OCI-LY3 (cell line): ENCODE measurements around the gene VN1R5.

Experiments
- H2AFZ ChIP-seq: fragments of 200-600, 300-600 bp; shearing (Covaris generic); 2 replicates; pipeline ENCODE4 v1.6.0; 2014; ENCODE audit warnings: antibody characterized with exemption, low read depth, low read length
- H3K27ac ChIP-seq: fragments of 200-600, 300-600 bp; sonication (generic); 2 replicates; pipeline ENCODE4 v1.5.1; 2014; ENCODE audit warnings: mild to moderate bottlenecking, low read length, moderate library complexity, mixed read lengths
- H3K27me3 ChIP-seq: fragments of 200-600, 300-600 bp; sonication (generic); 2 replicates; pipeline ENCODE4 v1.6.1; 2014; ENCODE audit warnings: low read depth, low read length, mixed read lengths
- H3K36me3 ChIP-seq: fragments of 200-600, 300-600 bp; sonication (generic); replicated peaks from 2 replicates; pipeline ENCODE3; 2014; ENCODE audit warnings: low read depth, low read length, mixed read lengths
- H3K4me1 ChIP-seq: fragments of 300-600, 200-600 bp; sonication (generic); 2 replicates; pipeline ENCODE4 v1.6.1; 2014; ENCODE audit warnings: low read length, mixed read lengths
- H3K4me2 ChIP-seq: fragments of 200-600, 300-600 bp; sonication (generic); 2 replicates; pipeline ENCODE4 v1.6.1; 2014; ENCODE audit warnings: low read length, mixed read lengths
- H3K4me3 ChIP-seq: fragments of 300-600, 200-600 bp; sonication (generic); 2 replicates; pipeline ENCODE4 v1.5.1; 2014; ENCODE audit warnings: antibody characterized with exemption, mild to moderate bottlenecking, low read length, moderate library complexity
- H3K79me2 ChIP-seq: fragments of 300-600, 200-600 bp; shearing (Covaris generic); 2 replicates; pipeline ENCODE4 v1.6.1; 2014; ENCODE audit warnings: mild to moderate bottlenecking, low read length, mixed read lengths
- H3K9ac ChIP-seq: fragments of 300-600, 200-600 bp; shearing (Covaris generic); 2 replicates; pipeline ENCODE4 v1.6.0; 2014; ENCODE audit warnings: mild to moderate bottlenecking, low read length, moderate library complexity
- H3K9me3 ChIP-seq: fragments of 200-600, 300-600 bp; shearing (Covaris generic); 2 replicates; pipeline ENCODE4 v1.6.1; 2014; ENCODE audit warnings: low read length, mixed read lengths; ENCODE audit not compliant: insufficient read depth
- H4K20me1 ChIP-seq: fragments of 200-600, 300-600 bp; sonication (generic); 2 replicates; pipeline ENCODE4 v1.6.1; 2016; ENCODE audit warnings: low read length, mixed read lengths; ENCODE audit not compliant: insufficient read depth
- EZH2phosphoT487 ChIP-seq: fragments of 200-600 bp; shearing (Covaris generic); IDR thresholded peaks from 2 replicates; pipeline ENCODE4 v1.6.1; 2018; ENCODE audit warnings: antibody characterized with exemption, mixed run types, low read depth
- TF ChIP-seq, protein P1 (sequence below): fragments of 200-600, 300-600 bp; sonication (generic); IDR thresholded peaks from 2 replicates; pipeline ENCODE4 v1.5.1; 2014; ENCODE audit warnings: antibody characterized with exemption, low read length, low read depth

VN1R5 gene

GRCh38 chr1:247297263-247298123 is 41.6 kb downstream of the VN1R5 start:
- H2AFZ ChIP-seq = no peak overlapping the region
- no peak overlapping the region for H3K4me3 ChIP-seq
- no peak for TF ChIP-seq EZH2phosphoT487
- TF ChIP-seq, protein P1, sequence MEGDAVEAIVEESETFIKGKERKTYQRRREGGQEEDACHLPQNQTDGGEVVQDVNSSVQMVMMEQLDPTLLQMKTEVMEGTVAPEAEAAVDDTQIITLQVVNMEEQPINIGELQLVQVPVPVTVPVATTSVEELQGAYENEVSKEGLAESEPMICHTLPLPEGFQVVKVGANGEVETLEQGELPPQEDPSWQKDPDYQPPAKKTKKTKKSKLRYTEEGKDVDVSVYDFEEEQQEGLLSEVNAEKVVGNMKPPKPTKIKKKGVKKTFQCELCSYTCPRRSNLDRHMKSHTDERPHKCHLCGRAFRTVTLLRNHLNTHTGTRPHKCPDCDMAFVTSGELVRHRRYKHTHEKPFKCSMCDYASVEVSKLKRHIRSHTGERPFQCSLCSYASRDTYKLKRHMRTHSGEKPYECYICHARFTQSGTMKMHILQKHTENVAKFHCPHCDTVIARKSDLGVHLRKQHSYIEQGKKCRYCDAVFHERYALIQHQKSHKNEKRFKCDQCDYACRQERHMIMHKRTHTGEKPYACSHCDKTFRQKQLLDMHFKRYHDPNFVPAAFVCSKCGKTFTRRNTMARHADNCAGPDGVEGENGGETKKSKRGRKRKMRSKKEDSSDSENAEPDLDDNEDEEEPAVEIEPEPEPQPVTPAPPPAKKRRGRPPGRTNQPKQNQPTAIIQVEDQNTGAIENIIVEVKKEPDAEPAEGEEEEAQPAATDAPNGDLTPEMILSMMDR = no peak
- H3K27me3 ChIP-seq = no peaks in the 10 kb centered on the region
- H3K9ac ChIP-seq = no peak overlapping the region
- peaks cover 47% of the 10 kb centered on the region for H3K36me3 ChIP-seq
- no peaks in the 10 kb centered on the region for H3K4me1 ChIP-seq
- H3K9me3 ChIP-seq = no peaks in the 10 kb centered on the region
- H3K4me2 ChIP-seq = no peak overlapping the region
- no peaks in the 10 kb centered on the region for H3K79me2 ChIP-seq
- no peaks in the 10 kb centered on the region for H4K20me1 ChIP-seq
- no peak overlapping the region for H3K27ac ChIP-seq

DNA sequence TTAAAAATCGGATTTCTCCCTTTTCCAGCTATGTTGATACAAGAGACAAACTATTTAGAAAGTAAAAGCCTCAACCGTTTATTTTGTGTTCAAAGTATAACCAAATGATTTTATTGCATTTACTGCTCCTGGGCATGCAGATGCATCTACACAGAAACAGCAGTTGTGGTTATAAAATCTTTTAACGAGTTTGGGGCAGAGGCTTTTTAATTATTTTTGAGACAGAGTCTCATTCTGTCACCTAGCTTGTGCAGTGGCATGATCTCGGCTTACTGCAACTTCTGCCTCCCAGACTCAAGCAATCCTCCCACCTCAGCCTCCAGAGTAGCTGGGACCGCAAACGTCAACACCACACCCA is 42.2 kb downstream of the VN1R5 start:
- Histone ChIP-seq H4K20me1 (no peaks in the 10 kb centered on the region), H3K4me2 (no peak overlapping the region), H3K79me2 (no peaks in the 10 kb centered on the region), H3K27me3 (no peaks in the 10 kb centered on the region), H3K9ac (no peak overlapping the region), H3K9me3 (no peaks in the 10 kb centered on the region), H3K27ac (no peak overlapping the region), H3K4me1 (no peaks in the 10 kb centered on the region), H3K36me3 (peaks cover 52% of the 10 kb centered on the region), H3K4me3 (no peak overlapping the region), H2AFZ (no peak overlapping the region)
- TF ChIP-seq, protein P1 = no peak
- TF ChIP-seq EZH2phosphoT487 = no peak

DNA sequence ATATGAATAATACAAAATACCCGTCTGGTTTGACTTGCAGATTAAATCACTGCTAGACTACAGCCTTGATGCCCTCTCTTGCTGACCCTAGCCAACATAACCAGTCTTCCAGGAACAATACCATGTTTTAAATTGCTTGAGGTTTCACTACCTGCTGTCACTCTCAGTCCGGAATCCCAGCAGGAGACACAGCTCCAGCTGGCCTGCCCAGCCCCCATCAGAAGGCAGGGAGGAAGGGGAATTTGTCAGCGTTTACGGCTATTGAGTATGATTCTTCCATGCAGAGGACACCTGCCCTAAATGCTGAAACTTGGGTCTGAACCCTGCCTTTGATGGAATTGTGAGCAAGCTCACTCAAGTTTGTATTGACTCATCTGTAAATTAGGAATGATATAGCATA is 42.8 kb downstream of the VN1R5 start:
- no peak overlapping the region for H3K9ac ChIP-seq
- H3K79me2 ChIP-seq = no peaks in the 10 kb centered on the region
- no peak overlapping the region for H2AFZ ChIP-seq
- no peaks in the 10 kb centered on the region for H3K4me1 ChIP-seq
- H3K4me2 ChIP-seq = no peak overlapping the region
- no peak overlapping the region for H3K27ac ChIP-seq
- peaks cover 58% of the 10 kb centered on the region for H3K36me3 ChIP-seq
- H3K4me3 ChIP-seq = no peak overlapping the region
- no peaks in the 10 kb centered on the region for H4K20me1 ChIP-seq
- H3K27me3 ChIP-seq = no peaks in the 10 kb centered on the region
- H3K9me3 ChIP-seq = no peaks in the 10 kb centered on the region
- TF ChIP-seq, protein P1 = no peak
- TF ChIP-seq EZH2phosphoT487 = no peak

- H3K4me3 ChIP-seq = no peak overlapping the region
- H2AFZ ChIP-seq = no peak overlapping the region
- H3K9ac ChIP-seq = no peak overlapping the region
- peaks cover 66% of the 10 kb centered on the region for H3K36me3 ChIP-seq
- H3K27ac ChIP-seq = no peak overlapping the region
- TF ChIP-seq, protein P1 = no peak
- no peak for TF ChIP-seq EZH2phosphoT487
- no peaks in the 10 kb centered on the region for H4K20me1 ChIP-seq
- no peaks in the 10 kb centered on the region for H3K79me2 ChIP-seq
- no peaks in the 10 kb centered on the region for H3K4me1 ChIP-seq
- H3K27me3 ChIP-seq = no peaks in the 10 kb centered on the region
- no peak overlapping the region for H3K4me2 ChIP-seq
- no peaks in the 10 kb centered on the region for H3K9me3 ChIP-seq
Measured at GRCh38 chr1:247299723-247300381, 44.0 kb downstream of the VN1R5 start.
